MCF 10A (cell line): ENCODE results near the gene TMEM129. TPM values are rescaled to one million over a fixed set of nuclear protein-coding genes. Genes with fewer than 3 reads are reported as not detected.

ENCODE experiments used
- BruUV-seq: library from RNA; stranded (reverse); fragments of 400-500 nt; replicated peaks from 2 replicates; lab custom pipeline; 2021; lab: Mats Ljungman, UMichigan
- CTCF ChIA-PET: fragments of 300-600 bp; sonication (Branson Sonifier 250); formaldehyde crosslinking; extraction: SDS; loops from one replicate; lab custom pipeline; 2021; ENCODE audit warnings: antibody characterized with exemption, inconsistent platforms; lab: Yijun Ruan, JAX
- POLR2A ChIA-PET: fragments of 300-600, 350-650 bp; sonication (Branson Sonifier 250); formaldehyde crosslinking; extraction: SDS; loops from one replicate; lab custom pipeline; 2020; ENCODE audit warnings: antibody characterized with exemption, inconsistent platforms; lab: Yijun Ruan, JAX
- DNase-seq: peaks from one replicate; pipeline ENCODE4 v3.0.0-alpha.2; 2018; ENCODE audit not compliant: unreplicated experiment
- H3K27ac Mint-ChIP-seq: one replicate; pipeline ENCODE4 v1.8.0; 2022; ENCODE audit warnings: mild to moderate bottlenecking, low read depth, mixed read lengths; ENCODE audit not compliant: unreplicated experiment
- H3K27me3 Mint-ChIP-seq: one replicate; pipeline ENCODE4 v1.8.0; 2022; ENCODE audit warnings: mixed read lengths; ENCODE audit not compliant: insufficient read depth, unreplicated experiment
- H3K36me3 Mint-ChIP-seq: one replicate; pipeline ENCODE4 v1.8.0; 2022; ENCODE audit warnings: mild to moderate bottlenecking, moderate library complexity, mixed read lengths; ENCODE audit not compliant: insufficient read depth, unreplicated experiment
- H3K4me1 Mint-ChIP-seq: one replicate; pipeline ENCODE4 v1.8.0; 2022; ENCODE audit warnings: mixed read lengths; ENCODE audit not compliant: insufficient read depth, unreplicated experiment
- H3K4me3 Mint-ChIP-seq: one replicate; pipeline ENCODE4 v1.8.0; 2022; ENCODE audit warnings: mild to moderate bottlenecking, moderate library complexity, mixed read lengths; ENCODE audit not compliant: unreplicated experiment
- H3K9me3 Mint-ChIP-seq: one replicate; pipeline ENCODE4 v1.8.0; 2022; ENCODE audit warnings: mixed read lengths; ENCODE audit not compliant: unreplicated experiment
- CTCF ChIP-seq: fragments of 200-600 bp; IDR thresholded peaks from one replicate; pipeline ENCODE4 v1.8.0; 2022; ENCODE audit warnings: antibody characterized with exemption, mild to moderate bottlenecking; ENCODE audit not compliant: unreplicated experiment
- intact Hi-C: fragments of 100-400 bp; cut with micrococcal nuclease; formaldehyde crosslinking; loops from 2 replicates; pipeline ENCODE4 v1.14.1; 2022
- total RNA-seq: library from RNA; stranded (reverse); gene quantifications from 2 replicates; pipeline ENCODE4 v1.2.3, GENCODE V29; 2022

TMEM129 gene
- total RNA-seq, 1 experiment from 2014 or later: 38.3 TPM

- no peak for TF ChIP-seq CTCF
- intact Hi-C loops: no loop called here
- H3K36me3 Mint-ChIP-seq: no peaks in the 10 kb centered on the region
- no peak overlapping the region for H3K27ac Mint-ChIP-seq
- CTCF ChIA-PET: interaction anchor here (1.4 kb wide), 1 partner anchor 12 kb away, joined by 6 read pairs; no protein-coding TSS in a partner anchor
- POLR2A ChIA-PET: no interaction called here
- H3K4me1 Mint-ChIP-seq: peaks cover 6% of the 10 kb centered on the region
- no peaks in the 10 kb centered on the region for H3K27me3 Mint-ChIP-seq
- DNase-seq: no peak
- no TSS peak for BruUV-seq
- no peak overlapping the region for H3K4me3 Mint-ChIP-seq
- no peaks in the 10 kb centered on the region for H3K9me3 Mint-ChIP-seq
Measured at GRCh38 chr4:1759818-1760223, 38.7 kb upstream of the TMEM129 start.

DNA sequence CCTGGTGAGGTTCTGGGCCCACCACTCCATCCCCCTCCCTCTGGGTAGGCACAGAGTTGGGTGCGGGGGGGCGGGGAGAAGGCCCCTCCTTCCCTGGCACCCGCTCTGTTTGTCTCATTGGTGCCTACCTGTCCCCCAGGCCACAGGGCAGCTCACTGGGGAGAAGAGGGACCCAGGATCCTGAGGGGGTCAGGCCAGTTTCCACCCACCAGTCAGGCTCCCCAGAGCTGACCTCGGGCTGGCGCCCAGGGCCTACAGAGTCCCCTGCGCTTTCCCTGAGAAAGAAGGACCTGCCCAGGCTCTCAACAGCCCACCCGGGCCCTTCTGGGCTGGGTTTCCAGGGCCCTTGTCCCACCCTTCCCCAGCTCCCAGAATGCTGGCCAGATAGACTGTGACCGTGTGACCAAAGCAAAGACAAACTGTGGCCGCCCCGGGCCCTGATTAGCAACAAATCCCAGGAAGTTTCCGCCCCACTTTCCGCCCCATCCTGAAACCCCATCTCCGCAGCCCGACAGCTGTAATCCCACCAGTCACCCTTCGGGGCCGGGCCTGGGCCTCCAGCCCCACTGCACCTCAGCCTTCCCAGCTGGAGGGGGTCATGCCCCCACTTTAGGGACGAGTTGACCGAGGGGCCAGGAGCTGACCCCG, 38.2 kb upstream of the TMEM129 start:
- Mint-ChIP-seq H3K27me3 (no peaks in the 10 kb centered on the region), H3K36me3 (no peaks in the 10 kb centered on the region), H3K4me3 (no peak overlapping the region), H3K27ac (no peak overlapping the region), H3K4me1 (peaks cover 6% of the 10 kb centered on the region), H3K9me3 (no peaks in the 10 kb centered on the region)
- ChIA-PET CTCF (interaction anchor here (1.2 to 1.9 kb wide), 3 partner anchors 11 to 51 kb away, joined by 3 to 6 read pairs (median 5); no protein-coding TSS in a partner anchor), POLR2A (interaction anchor here (0.7 kb wide), 1 partner anchor 30 kb away, joined by 3 read pairs; no protein-coding TSS in a partner anchor)
- no peak for DNase-seq
- no peak for TF ChIP-seq CTCF
- intact Hi-C loops: no loop called here
- BruUV-seq: no TSS peak

DNA sequence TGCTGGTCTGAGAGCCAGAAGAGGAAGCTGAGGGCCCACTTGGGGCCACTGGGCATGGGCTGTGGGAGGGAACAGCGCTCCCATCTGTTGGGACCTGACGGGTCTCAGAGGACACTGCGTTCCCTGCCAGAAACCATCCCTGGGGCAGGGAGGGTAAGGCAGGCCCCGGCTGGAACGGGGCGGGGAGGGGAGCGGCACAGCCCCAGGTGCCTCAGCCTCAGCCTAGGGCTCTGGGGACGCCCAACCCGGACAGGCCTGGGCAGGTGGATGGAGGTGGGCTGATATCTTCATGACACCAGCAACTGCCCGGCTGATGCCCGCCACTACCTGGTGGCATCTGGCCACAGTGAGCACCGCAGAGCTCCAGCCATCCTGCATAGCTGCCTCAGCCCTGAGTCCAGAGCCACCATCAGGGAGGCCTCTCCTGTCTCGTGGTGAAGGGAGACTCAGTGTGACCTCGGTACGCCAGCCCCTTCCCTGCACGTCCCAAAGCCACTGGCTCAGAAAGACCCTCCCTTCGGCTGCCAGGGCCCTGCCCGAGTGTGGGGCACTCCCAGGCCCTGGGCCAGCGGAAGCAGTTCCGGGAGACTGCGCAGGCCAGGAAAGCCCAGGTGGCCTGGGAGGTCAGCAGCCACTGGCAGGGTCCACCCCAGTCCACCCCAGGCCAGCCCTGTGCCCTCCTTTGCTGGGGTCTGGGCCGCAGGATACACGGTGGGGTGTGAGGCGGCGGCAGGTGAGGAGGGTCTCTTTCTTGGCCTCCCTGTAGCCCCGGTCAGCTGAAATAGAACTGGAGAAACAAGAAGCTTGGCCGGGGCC, 37.4 kb upstream of the TMEM129 start:
- ChIA-PET CTCF (interaction anchor here (0.6 to 1.9 kb wide), 8 partner anchors 10 to 256 kb away, joined by 3 to 6 read pairs (median 4); no protein-coding TSS in a partner anchor), POLR2A (interaction anchor here (0.7 to 1.3 kb wide), 5 partner anchors 9 to 98 kb away, joined by 3 to 6 read pairs (median 3); no protein-coding TSS in a partner anchor)
- H3K4me1 Mint-ChIP-seq: peaks cover 6% of the 10 kb centered on the region
- no peaks in the 10 kb centered on the region for H3K36me3 Mint-ChIP-seq
- no peaks in the 10 kb centered on the region for H3K9me3 Mint-ChIP-seq
- DNase-seq: no peak
- no peak overlapping the region for H3K27ac Mint-ChIP-seq
- H3K27me3 Mint-ChIP-seq: no peaks in the 10 kb centered on the region
- TF ChIP-seq CTCF: no peak
- intact Hi-C loops: no loop called here
- H3K4me3 Mint-ChIP-seq: no peak overlapping the region
- no TSS peak for BruUV-seq

DNA sequence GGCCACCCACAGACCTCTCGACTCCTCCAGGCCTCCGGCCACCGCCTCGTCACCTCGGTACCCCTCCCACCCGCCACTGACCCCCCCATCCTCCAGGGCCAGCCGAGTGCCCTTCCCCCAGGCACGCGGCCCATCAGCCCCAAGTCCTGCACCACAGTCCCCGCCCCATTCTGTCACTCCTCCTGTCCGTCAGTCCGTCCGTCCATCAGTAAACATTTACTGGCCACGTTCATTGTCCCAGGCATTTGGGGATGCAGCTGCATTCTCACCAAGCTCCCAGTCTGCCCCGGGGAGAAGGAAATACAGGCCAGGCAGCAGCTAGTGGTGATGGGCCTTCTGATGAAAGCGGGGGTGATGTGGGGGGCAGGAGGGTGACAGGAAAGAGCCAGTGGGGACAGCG, 36.7 kb upstream of the TMEM129 start:
- no peaks in the 10 kb centered on the region for H3K36me3 Mint-ChIP-seq
- DNase-seq: no peak
- no peaks in the 10 kb centered on the region for H3K9me3 Mint-ChIP-seq
- no peak overlapping the region for H3K27ac Mint-ChIP-seq
- TF ChIP-seq CTCF: no peak
- peaks cover 6% of the 10 kb centered on the region for H3K4me1 Mint-ChIP-seq
- BruUV-seq: no TSS peak
- H3K27me3 Mint-ChIP-seq: no peaks in the 10 kb centered on the region
- ChIA-PET CTCF (interaction anchor here (0.6 to 1.9 kb wide), 8 partner anchors 10 to 257 kb away, joined by 3 to 6 read pairs (median 4); no protein-coding TSS in a partner anchor), POLR2A (interaction anchor here (0.9 to 1.3 kb wide), 4 partner anchors 10 to 99 kb away, joined by 3 to 6 read pairs (median 4); no protein-coding TSS in a partner anchor)
- intact Hi-C loops: no loop called here
- no peak overlapping the region for H3K4me3 Mint-ChIP-seq
